Activated T-helper 2 cell treated with anti-CD3 and anti-CD28 coated beads, Interferon-gamma antibody, Interleukin-2, Interleukin-4, amounts not matched to agents 10 μg/mL and 5 μg/mL and 100 μg/mL, durations not matched to agents 14 hours and 24 hours and 36 hours (primary cell): ENCODE results near the gene LRRC43. TPM values are rescaled to one million over a fixed set of nuclear protein-coding genes. Genes with fewer than 3 reads are reported as not detected.

Experiments
- DNase-seq: peaks from one replicate; pipeline ENCODE4 v3.0.0; 2021; ENCODE audit warnings: low spot score
- H3K27ac Mint-ChIP-seq: one replicate; pipeline ENCODE4 v1.8.0; 2021; ENCODE audit warnings: mixed read lengths
- H3K27me3 Mint-ChIP-seq: one replicate; pipeline ENCODE4 v1.8.0; 2021; ENCODE audit warnings: low read depth, mixed read lengths
- H3K36me3 Mint-ChIP-seq: one replicate; pipeline ENCODE4 v1.8.0; 2021; ENCODE audit warnings: low read depth, mixed read lengths
- H3K4me1 Mint-ChIP-seq: one replicate; pipeline ENCODE4 v1.8.0; 2021; ENCODE audit warnings: low read depth, mixed read lengths
- H3K4me3 Mint-ChIP-seq: one replicate; pipeline ENCODE4 v1.8.0; 2021; ENCODE audit warnings: low read depth, mild to moderate bottlenecking, moderate library complexity, mixed read lengths
- H3K9me3 Mint-ChIP-seq: one replicate; pipeline ENCODE4 v1.8.0; 2021; ENCODE audit warnings: mixed read lengths
- intact Hi-C: fragments of 100-400 bp; cut with micrococcal nuclease; formaldehyde crosslinking; loops from one replicate; pipeline ENCODE4 v1.15.1; 2023
- total RNA-seq: library from RNA; stranded (reverse); gene quantifications from 2 replicates; pipeline ENCODE4 v1.2.3, GENCODE V29; 2022

LRRC43 gene
- total RNA-seq, 1 donor from 2014 or later = 1.0 TPM

GRCh38 chr12:122226366-122227125 lies 43.6 kb downstream of the LRRC43 start:
- intact Hi-C loops = loop anchor here (1.0 to 10.0 kb wide), 4 partner anchors 18 to 392 kb away; partner anchors contain the start of genes KNTC1, RSRC2 and VPS33A
- peaks cover 39% of the 10 kb centered on the region for H3K36me3 Mint-ChIP-seq
- H3K9me3 Mint-ChIP-seq = no peaks in the 10 kb centered on the region
- H3K4me1 Mint-ChIP-seq = peaks cover 22% of the 10 kb centered on the region
- peak overlapping the region; percentile 12 for H3K27ac Mint-ChIP-seq
- peak overlapping the region; percentile 73 for H3K4me3 Mint-ChIP-seq
- no peaks in the 10 kb centered on the region for H3K27me3 Mint-ChIP-seq
- DNase-seq = no peak

GRCh38 chr12:122227341-122227740 lies 44.4 kb downstream of the LRRC43 start:
- Mint-ChIP-seq H3K4me3 (peak overlapping the region; percentile 73), H3K9me3 (no peaks in the 10 kb centered on the region), H3K27me3 (no peaks in the 10 kb centered on the region), H3K27ac (peak overlapping the region; percentile 12), H3K4me1 (peaks cover 22% of the 10 kb centered on the region), H3K36me3 (peaks cover 38% of the 10 kb centered on the region)
- intact Hi-C loops = loop anchor here (2.0 to 10.0 kb wide), 3 partner anchors 17 to 393 kb away; partner anchors contain the start of genes KNTC1 and RSRC2
- DNase-seq = no peak

GRCh38 chr12:122228092-122228491 lies 45.2 kb downstream of the LRRC43 start:
- Mint-ChIP-seq H3K27ac (no peak overlapping the region), H3K4me3 (no peak overlapping the region), H3K27me3 (no peaks in the 10 kb centered on the region), H3K4me1 (peaks cover 22% of the 10 kb centered on the region), H3K36me3 (peaks cover 37% of the 10 kb centered on the region), H3K9me3 (no peaks in the 10 kb centered on the region)
- no peak for DNase-seq
- intact Hi-C loops = loop anchor here (10.0 kb wide), 2 partner anchors 297 to 393 kb away; partner anchors contain the start of genes KNTC1 and RSRC2

- H3K9me3 Mint-ChIP-seq = no peaks in the 10 kb centered on the region
- H3K4me1 Mint-ChIP-seq = peaks cover 10% of the 10 kb centered on the region
- no peak overlapping the region for H3K27ac Mint-ChIP-seq
- H3K36me3 Mint-ChIP-seq = peaks cover 35% of the 10 kb centered on the region
- intact Hi-C loops = no loop called here
- DNase-seq = no peak
- no peaks in the 10 kb centered on the region for H3K27me3 Mint-ChIP-seq
- no peak overlapping the region for H3K4me3 Mint-ChIP-seq
Measured at GRCh38 chr12:122230798-122231197, 47.9 kb downstream of the LRRC43 start.

GRCh38 chr12:122232691-122233090 lies 49.8 kb downstream of the LRRC43 start:
- no peak overlapping the region for H3K27ac Mint-ChIP-seq
- no peak overlapping the region for H3K4me3 Mint-ChIP-seq
- no peaks in the 10 kb centered on the region for H3K27me3 Mint-ChIP-seq
- intact Hi-C loops = no loop called here
- H3K36me3 Mint-ChIP-seq = peaks cover 38% of the 10 kb centered on the region
- H3K4me1 Mint-ChIP-seq = peaks cover 2% of the 10 kb centered on the region
- no peak for DNase-seq
- no peaks in the 10 kb centered on the region for H3K9me3 Mint-ChIP-seq

- intact Hi-C loops = no loop called here
- H3K27me3 Mint-ChIP-seq = no peaks in the 10 kb centered on the region
- H3K36me3 Mint-ChIP-seq = peaks cover 43% of the 10 kb centered on the region
- H3K9me3 Mint-ChIP-seq = no peaks in the 10 kb centered on the region
- H3K4me1 Mint-ChIP-seq = no peaks in the 10 kb centered on the region
- no peak overlapping the region for H3K27ac Mint-ChIP-seq
- no peak overlapping the region for H3K4me3 Mint-ChIP-seq
- no peak for DNase-seq
Measured at GRCh38 chr12:122235741-122236140, 52.8 kb downstream of the LRRC43 start.

- peaks cover 33% of the 10 kb centered on the region for H3K36me3 Mint-ChIP-seq
- DNase-seq = no peak
- no peaks in the 10 kb centered on the region for H3K27me3 Mint-ChIP-seq
- H3K9me3 Mint-ChIP-seq = no peaks in the 10 kb centered on the region
- no peak overlapping the region for H3K27ac Mint-ChIP-seq
- peaks cover under 1% of the 10 kb centered on the region for H3K4me1 Mint-ChIP-seq
- intact Hi-C loops = no loop called here
- no peak overlapping the region for H3K4me3 Mint-ChIP-seq
Measured at GRCh38 chr12:122238861-122239260, 55.9 kb downstream of the LRRC43 start.

GRCh38 chr12:122243965-122244364 lies 61.0 kb downstream of the LRRC43 start:
- H3K36me3 Mint-ChIP-seq = peaks cover 24% of the 10 kb centered on the region
- H3K9me3 Mint-ChIP-seq = no peaks in the 10 kb centered on the region
- H3K4me3 Mint-ChIP-seq = peak overlapping the region; percentile 75
- H3K27me3 Mint-ChIP-seq = no peaks in the 10 kb centered on the region
- intact Hi-C loops = loop anchor here (2.0 kb wide), 2 partner anchors 17 to 23 kb away; partner anchors contain the start of genes DIABLO and VPS33A
- H3K27ac Mint-ChIP-seq = peak overlapping the region; percentile 93
- H3K4me1 Mint-ChIP-seq = peaks cover 18% of the 10 kb centered on the region
- no peak for DNase-seq

- intact Hi-C loops = loop anchor here (2.0 kb wide), 2 partner anchors 18 to 22 kb away; partner anchors contain the start of genes DIABLO and VPS33A
- Mint-ChIP-seq H3K4me1 (peaks cover 18% of the 10 kb centered on the region), H3K4me3 (peak overlapping the region; percentile 75), H3K27me3 (no peaks in the 10 kb centered on the region), H3K36me3 (peaks cover 29% of the 10 kb centered on the region), H3K27ac (peak overlapping the region; percentile 93), H3K9me3 (no peaks in the 10 kb centered on the region)
- peak; percentile 26 for DNase-seq
Measured at GRCh38 chr12:122244565-122245371, 61.8 kb downstream of the LRRC43 start.

- DNase-seq = no peak
- H3K4me3 Mint-ChIP-seq = no peak overlapping the region
- H3K4me1 Mint-ChIP-seq = peaks cover 18% of the 10 kb centered on the region
- no peaks in the 10 kb centered on the region for H3K9me3 Mint-ChIP-seq
- no peaks in the 10 kb centered on the region for H3K27me3 Mint-ChIP-seq
- H3K36me3 Mint-ChIP-seq = peaks cover 29% of the 10 kb centered on the region
- intact Hi-C loops = loop anchor here (2.0 kb wide), 2 partner anchors 19 to 21 kb away; partner anchors contain the start of genes DIABLO and VPS33A
- peak overlapping the region; percentile 82 for H3K27ac Mint-ChIP-seq
Measured at GRCh38 chr12:122245553-122245952, 62.6 kb downstream of the LRRC43 start.

- Mint-ChIP-seq H3K27me3 (no peaks in the 10 kb centered on the region), H3K9me3 (no peaks in the 10 kb centered on the region), H3K4me3 (no peak overlapping the region), H3K36me3 (peaks cover 18% of the 10 kb centered on the region), H3K27ac (no peak overlapping the region), H3K4me1 (peaks cover 5% of the 10 kb centered on the region)
- intact Hi-C loops = no loop called here
- DNase-seq = no peak
Measured at GRCh38 chr12:122250047-122250446, 67.1 kb downstream of the LRRC43 start.

GRCh38 chr12:122250536-122250935 lies 67.6 kb downstream of the LRRC43 start:
- peaks cover 18% of the 10 kb centered on the region for H3K36me3 Mint-ChIP-seq
- no peak overlapping the region for H3K4me3 Mint-ChIP-seq
- no peak for DNase-seq
- H3K4me1 Mint-ChIP-seq = peaks cover 5% of the 10 kb centered on the region
- no peaks in the 10 kb centered on the region for H3K27me3 Mint-ChIP-seq
- intact Hi-C loops = no loop called here
- H3K9me3 Mint-ChIP-seq = no peaks in the 10 kb centered on the region
- no peak overlapping the region for H3K27ac Mint-ChIP-seq
